ENCODE data around the gene ARHGEF1.

DNA sequence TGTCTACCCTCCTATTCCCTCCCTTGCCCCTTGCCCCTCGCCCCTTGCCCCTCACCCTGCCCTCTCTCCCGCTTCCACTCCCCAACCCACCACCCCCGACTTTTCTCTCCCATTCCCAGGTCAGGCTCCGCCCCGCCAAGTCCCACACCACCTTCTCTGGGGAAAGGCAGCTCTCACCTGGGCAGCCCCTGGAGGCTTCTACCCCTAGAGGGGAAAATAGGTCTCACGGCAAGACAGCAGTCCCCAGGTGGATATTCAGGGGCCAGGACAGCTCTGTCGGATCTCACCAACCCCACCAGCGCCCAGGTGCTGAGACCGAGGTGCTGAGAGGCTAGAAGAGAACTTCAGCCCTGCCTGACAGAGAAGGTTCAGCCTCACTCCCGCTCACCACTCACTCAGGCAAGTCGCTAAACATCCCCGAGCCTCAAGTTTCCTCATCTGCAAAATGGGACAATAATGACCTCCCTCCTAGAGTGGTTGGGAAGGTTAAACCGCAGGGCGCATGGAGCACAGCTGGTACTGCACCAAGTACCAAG lies 46.6 kb downstream of the ARHGEF1 start:
- no peak for TF ChIP-seq CTCF (IDR thresholded peaks at IDR 0.05 in 4 of 5, conservative IDR thresholded peaks at IDR 0.05 in 1 of 5)
- TF ChIP-seq POLR2A (IDR thresholded peaks at IDR 0.05) = no peak
